ENCODE data around the gene LRRC59.

- TF ChIP-seq SMC3 (conservative IDR thresholded peaks at IDR 0.05; ENCODE audit: poor library complexity) (no peak), CTCF (IDR thresholded peaks at IDR 0.05; ENCODE audit: poor library complexity, severe bottlenecking) (no peak), TAF1 (IDR thresholded peaks at IDR 0.05; ENCODE audit: low read depth) (no peak), POLR2AphosphoS5 (IDR thresholded peaks at IDR 0.05) (no peak), REST (IDR thresholded peaks at IDR 0.05; ENCODE audit: borderline replicate concordance) (no peak), EP300 (conservative IDR thresholded peaks at IDR 0.05; ENCODE audit: poor library complexity, severe bottlenecking) (no peak), EZH2 (IDR thresholded peaks at IDR 0.05; ENCODE audit: borderline replicate concordance, insufficient read depth, low read length, poor library complexity, severe bottlenecking) (no peak), RAD21 (conservative IDR thresholded peaks at IDR 0.05) (no peak), MXI1 (conservative IDR thresholded peaks at IDR 0.05; ENCODE audit: poor library complexity, severe bottlenecking) (no peak)
Measured at GRCh38 chr17:50373705-50374104, 23.6 kb downstream of the LRRC59 start.

Measured in neural cell (in vitro differentiated cells).